Measurements from ENCODE around the gene FBXL7.

The FBXL7 gene

DNA sequence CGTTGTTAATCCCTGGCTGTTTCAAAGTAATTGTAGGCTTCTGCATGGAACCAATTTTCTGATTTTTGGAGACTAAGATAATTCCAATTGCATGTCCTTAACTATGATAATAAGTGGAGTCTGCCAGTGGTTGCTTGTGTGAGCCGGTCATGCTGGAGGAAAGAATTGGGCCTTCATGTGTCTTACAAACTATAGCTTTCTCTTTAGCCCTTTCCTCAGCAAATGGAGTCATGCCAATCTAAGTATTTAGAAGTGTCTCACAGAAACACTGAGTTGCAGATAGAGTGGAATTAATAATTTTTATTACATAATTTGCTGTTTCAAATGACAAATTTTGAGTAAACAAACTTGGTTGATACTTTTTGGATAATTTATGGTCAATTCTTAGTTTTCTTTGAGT, 200.4 kb downstream of the FBXL7 start:
- no peaks in the 10 kb centered on the region for H3F3A ChIP-seq (ENCODE audit: insufficient read depth, low read length)
- H4K20me1 ChIP-seq (ENCODE audit: insufficient read depth, low read length), result no peaks in the 10 kb centered on the region
- H3K9me3 ChIP-seq (ENCODE audit: low read length), result no peaks in the 10 kb centered on the region
- no peaks in the 10 kb centered on the region for H3K9me2 ChIP-seq (ENCODE audit: low read depth, low read length)
- H3K36me3 ChIP-seq (ENCODE audit: insufficient read depth, low read length), result no peaks in the 10 kb centered on the region
- TF ChIP-seq, protein P1, sequence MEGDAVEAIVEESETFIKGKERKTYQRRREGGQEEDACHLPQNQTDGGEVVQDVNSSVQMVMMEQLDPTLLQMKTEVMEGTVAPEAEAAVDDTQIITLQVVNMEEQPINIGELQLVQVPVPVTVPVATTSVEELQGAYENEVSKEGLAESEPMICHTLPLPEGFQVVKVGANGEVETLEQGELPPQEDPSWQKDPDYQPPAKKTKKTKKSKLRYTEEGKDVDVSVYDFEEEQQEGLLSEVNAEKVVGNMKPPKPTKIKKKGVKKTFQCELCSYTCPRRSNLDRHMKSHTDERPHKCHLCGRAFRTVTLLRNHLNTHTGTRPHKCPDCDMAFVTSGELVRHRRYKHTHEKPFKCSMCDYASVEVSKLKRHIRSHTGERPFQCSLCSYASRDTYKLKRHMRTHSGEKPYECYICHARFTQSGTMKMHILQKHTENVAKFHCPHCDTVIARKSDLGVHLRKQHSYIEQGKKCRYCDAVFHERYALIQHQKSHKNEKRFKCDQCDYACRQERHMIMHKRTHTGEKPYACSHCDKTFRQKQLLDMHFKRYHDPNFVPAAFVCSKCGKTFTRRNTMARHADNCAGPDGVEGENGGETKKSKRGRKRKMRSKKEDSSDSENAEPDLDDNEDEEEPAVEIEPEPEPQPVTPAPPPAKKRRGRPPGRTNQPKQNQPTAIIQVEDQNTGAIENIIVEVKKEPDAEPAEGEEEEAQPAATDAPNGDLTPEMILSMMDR (IDR thresholded peaks at IDR 0.05; ENCODE audit: low read length), result no peak
- no peak for TF ChIP-seq EZH2 (IDR thresholded peaks at IDR 0.05; ENCODE audit: borderline replicate concordance, low read length)
- H3K4me2 ChIP-seq (ENCODE audit: low read length), result no peak overlapping the region
- H3K4me3 ChIP-seq (ENCODE audit: low read depth, low read length, poor library complexity, severe bottlenecking), result no peak overlapping the region
- H3K4me1 ChIP-seq (ENCODE audit: insufficient read depth, low read length, severe bottlenecking), result no peaks in the 10 kb centered on the region
- no peak overlapping the region for H3K9ac ChIP-seq (ENCODE audit: low read length)
- H3K79me2 ChIP-seq (ENCODE audit: insufficient read depth, low read length), result no peaks in the 10 kb centered on the region
- H3K27me3 ChIP-seq (ENCODE audit: insufficient read depth, low read length), result no peaks in the 10 kb centered on the region
- no peak overlapping the region for H2AFZ ChIP-seq (ENCODE audit: low read length)
- H3K27ac ChIP-seq (ENCODE audit: low read depth, low read length, poor library complexity, severe bottlenecking), result no peak overlapping the region

DNA sequence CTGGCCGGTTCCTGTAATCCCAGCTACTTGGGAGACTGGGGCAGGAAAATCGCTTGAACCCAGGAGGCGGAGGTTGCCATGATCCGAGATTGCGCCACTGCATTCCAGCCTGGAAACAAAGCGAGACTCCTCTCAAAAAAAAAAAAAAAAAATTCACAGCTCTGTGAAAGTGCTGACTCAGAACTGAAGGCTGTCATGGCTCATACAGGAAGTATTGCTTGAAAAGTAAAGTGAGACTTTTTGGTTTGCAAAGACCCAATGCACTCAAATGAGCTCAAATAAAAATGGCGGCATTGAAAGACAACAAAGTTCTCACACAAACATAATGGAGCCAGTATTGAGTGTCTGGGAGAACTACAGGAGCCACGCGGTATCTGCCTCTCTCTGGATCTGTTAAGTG, 202.1 kb downstream of the FBXL7 start:
- Histone ChIP-seq H3K4me2 (ENCODE audit: low read length) (no peak overlapping the region), H3F3A (ENCODE audit: insufficient read depth, low read length) (no peaks in the 10 kb centered on the region), H3K79me2 (ENCODE audit: insufficient read depth, low read length) (no peaks in the 10 kb centered on the region), H2AFZ (ENCODE audit: low read length) (no peak overlapping the region), H3K27ac (ENCODE audit: low read depth, low read length, poor library complexity, severe bottlenecking) (no peak overlapping the region), H3K27me3 (ENCODE audit: insufficient read depth, low read length) (no peaks in the 10 kb centered on the region), H3K4me3 (ENCODE audit: low read depth, low read length, poor library complexity, severe bottlenecking) (no peak overlapping the region), H3K36me3 (ENCODE audit: insufficient read depth, low read length) (no peaks in the 10 kb centered on the region), H3K4me1 (ENCODE audit: insufficient read depth, low read length, severe bottlenecking) (no peaks in the 10 kb centered on the region), H3K9me3 (ENCODE audit: low read length) (no peaks in the 10 kb centered on the region), H3K9me2 (ENCODE audit: low read depth, low read length) (no peaks in the 10 kb centered on the region), H3K9ac (ENCODE audit: low read length) (no peak overlapping the region), H4K20me1 (ENCODE audit: insufficient read depth, low read length) (no peaks in the 10 kb centered on the region)
- no peak for TF ChIP-seq EZH2 (IDR thresholded peaks at IDR 0.05; ENCODE audit: borderline replicate concordance, low read length)
- TF ChIP-seq, protein P1 (IDR thresholded peaks at IDR 0.05; ENCODE audit: low read length), result no peak

DNA sequence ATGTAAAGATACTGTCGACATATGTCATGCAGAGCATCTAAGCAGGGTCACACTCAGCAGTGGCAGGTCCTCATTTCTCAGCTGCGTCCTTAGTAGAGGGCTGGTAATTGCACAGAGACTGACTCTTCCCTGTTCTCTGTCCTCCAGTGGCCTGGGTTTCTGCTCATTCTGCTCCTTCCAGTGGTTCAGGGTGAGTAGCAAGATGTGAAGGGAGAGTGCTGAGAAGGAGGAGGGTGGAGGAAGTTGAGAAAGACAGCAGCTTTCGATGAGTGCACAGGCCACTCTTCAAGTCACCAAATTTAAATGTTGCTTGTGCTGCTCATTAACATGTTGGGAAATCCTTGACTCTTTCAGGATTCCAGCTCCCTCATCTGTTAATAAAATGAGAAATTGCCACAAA, 203.9 kb downstream of the FBXL7 start:
- Histone ChIP-seq H3K9ac (ENCODE audit: low read length) (no peak overlapping the region), H3K36me3 (ENCODE audit: insufficient read depth, low read length) (no peaks in the 10 kb centered on the region), H3K4me2 (ENCODE audit: low read length) (no peak overlapping the region), H3F3A (ENCODE audit: insufficient read depth, low read length) (no peaks in the 10 kb centered on the region), H3K79me2 (ENCODE audit: insufficient read depth, low read length) (no peaks in the 10 kb centered on the region), H3K27ac (ENCODE audit: low read depth, low read length, poor library complexity, severe bottlenecking) (no peak overlapping the region), H3K4me3 (ENCODE audit: low read depth, low read length, poor library complexity, severe bottlenecking) (no peak overlapping the region), H3K9me3 (ENCODE audit: low read length) (no peaks in the 10 kb centered on the region), H3K9me2 (ENCODE audit: low read depth, low read length) (no peaks in the 10 kb centered on the region), H3K27me3 (ENCODE audit: insufficient read depth, low read length) (no peaks in the 10 kb centered on the region), H3K4me1 (ENCODE audit: insufficient read depth, low read length, severe bottlenecking) (no peaks in the 10 kb centered on the region), H2AFZ (ENCODE audit: low read length) (no peak overlapping the region), H4K20me1 (ENCODE audit: insufficient read depth, low read length) (no peaks in the 10 kb centered on the region)
- TF ChIP-seq, protein P1 (IDR thresholded peaks at IDR 0.05; ENCODE audit: low read length), result no peak
- TF ChIP-seq EZH2 (IDR thresholded peaks at IDR 0.05; ENCODE audit: borderline replicate concordance, low read length), result no peak
